Hypothalamus (tissue), 51 donors: ENCODE results near the gene TPTE2.
"Not testable (repeated sequence)": the region's sequence is repeated elsewhere in the genome, so short reads cannot be mapped to it uniquely, and the experiment has no call there.

ENCODE experiments used
- DNase-seq, 51 donors: peaks; one replicate each; lab custom pipeline; 2025; lab: John Stamatoyannopoulos, UW

Gene TPTE2

DNA sequence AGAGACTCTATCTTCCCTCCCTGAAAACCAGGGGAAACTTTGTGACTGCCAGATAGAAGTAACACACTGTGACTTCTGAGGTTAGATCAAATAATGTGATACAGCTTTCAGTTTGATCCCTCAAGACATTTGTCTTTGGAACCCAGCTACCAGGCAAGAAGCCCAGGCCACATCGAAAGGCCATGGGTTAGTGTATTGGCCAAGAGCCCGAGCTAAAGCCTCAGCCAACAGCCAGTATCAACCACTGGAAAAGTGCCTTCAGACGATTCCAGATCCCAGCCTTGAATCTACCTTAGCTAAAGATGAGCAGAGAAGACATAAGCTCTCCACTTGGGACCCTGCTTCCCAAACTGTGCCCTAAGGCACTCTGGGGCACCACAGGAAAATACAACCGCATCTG is 10.9 kb upstream of the TPTE2 start:
- DNase-seq, result no peak

DNA sequence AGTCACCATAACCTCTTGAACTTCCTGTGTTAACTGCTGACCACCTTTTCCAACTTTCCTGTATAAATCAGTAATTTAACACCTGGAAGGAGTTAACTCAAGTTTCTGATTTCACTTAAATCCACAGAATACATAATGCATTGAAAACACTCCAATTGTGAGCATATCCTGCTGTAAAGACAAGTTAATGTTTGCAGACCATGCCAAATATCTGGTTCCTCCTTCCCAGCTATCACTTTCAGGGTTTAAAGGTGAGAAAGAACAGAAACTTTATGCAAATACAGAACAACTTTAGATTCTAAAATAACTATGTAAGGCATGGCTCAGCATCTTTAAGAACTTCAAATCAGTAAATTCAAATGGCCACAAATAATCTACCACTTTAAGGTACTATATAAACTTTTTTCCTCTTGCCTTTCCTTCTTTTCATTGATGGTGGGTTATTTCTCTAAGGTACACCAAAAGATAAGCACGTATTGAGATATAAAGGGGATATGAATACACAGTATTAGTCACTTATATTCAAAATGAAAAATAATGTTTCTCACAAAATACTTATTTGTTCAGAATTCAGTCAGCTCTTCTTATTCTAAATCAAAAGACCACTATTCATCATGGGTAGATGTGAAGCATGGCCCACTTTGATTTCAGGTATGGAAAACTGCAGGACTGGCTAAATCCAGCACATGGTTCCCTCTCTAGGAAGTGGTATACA is 6.6 kb upstream of the TPTE2 start:
- DNase-seq, result no peak

DNA sequence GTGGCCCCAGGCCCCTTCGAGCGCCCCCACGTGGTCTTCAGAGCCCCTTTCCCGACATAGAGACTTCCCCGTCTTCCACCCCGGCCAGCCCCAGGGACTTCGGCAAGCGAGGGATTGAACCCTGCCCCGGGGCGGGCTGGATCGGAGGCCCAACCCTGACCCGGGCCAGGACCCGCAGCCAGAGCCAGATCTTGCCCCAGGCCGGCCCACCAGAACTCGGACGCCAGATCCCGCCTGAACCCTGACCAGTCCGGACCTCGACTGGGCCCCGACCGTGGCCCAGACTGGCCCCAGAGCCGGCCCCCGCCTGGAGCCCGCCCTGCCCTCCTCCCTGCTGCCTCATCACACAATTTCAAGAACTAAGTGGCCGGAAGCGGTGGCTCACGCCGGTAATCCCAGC is 253 bp upstream of the TPTE2 start:
- DNase-seq, result no peak

DNA sequence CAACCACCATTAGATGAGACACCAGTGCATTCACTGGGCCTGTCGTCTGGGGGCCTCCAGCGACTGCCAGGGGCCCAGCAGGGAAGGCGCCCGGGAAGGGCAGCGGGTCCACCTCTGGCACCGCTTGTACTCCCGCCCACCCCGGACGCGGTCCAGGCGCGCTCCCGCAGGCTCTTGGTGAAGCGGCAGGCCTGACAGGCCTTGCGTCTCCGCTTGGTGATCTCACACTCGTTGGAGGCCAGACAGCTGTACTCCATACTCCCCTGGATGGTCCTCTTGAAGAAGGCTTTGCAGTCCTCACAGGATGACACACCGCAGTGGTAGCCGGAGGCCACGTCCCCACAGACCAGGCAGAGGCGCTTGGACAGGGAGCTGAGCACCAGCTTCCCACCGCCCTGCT is 660 bp downstream of the TPTE2 start:
- not testable (repeated sequence) for DNase-seq

DNA sequence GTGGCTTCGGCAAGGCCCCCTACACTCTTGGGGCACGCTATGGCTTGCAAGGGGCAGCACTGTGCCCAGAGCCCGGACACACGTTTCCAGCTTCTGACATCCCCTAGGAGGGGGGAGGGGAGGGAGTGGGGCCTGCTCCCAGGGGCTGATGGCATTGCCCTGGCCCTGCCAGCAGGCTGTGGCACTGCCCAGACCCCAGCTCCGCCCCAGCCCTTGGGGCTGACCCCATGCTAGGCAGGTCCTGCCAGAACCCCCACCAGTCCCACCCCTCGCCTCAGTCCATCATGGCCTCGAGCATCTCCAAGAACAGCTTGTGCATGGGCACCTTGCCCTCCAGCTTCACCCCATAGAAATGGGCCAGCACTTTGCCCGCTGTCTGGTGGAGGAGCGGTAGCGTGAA is 1.6 kb downstream of the TPTE2 start:
- DNase-seq, result not testable (repeated sequence)

DNA sequence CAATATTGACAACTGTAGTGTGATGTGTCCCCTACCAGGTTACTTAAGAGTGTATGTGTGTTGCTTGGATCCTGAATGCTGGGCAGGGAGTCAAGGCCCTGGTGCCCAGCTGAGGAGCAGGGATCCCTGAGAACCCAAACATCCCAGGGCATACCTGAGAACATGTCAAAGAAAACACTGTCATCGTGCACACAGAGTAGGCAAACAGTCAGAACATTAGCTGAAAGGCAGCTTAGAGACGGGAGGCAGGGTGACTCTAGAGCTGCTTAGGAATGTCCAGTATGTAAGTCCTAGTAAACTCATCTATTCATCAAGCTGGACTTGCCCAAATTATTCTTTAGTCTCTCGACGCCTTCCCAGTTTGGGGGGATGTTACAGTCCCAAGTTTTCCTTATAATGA is 4.0 kb downstream of the TPTE2 start:
- DNase-seq, result not testable (repeated sequence)

DNA sequence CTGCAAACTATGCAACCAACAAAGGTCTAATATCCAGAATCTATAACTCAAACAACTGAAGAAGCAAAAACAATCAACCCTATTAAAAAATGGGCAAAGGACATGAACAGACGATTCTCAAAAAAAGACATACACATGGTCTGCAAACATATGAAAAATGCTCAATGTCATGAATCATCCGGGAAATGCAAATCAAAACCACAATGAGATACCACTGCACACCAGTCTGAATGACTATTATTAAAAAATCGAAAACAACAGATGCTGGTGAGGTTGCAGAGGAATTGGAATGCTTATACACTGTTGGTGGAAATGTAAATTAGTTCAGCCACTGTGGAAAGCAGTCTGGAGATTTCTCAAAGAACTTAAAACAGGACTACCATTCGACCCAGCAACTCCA is 12.1 kb downstream of the TPTE2 start:
- not testable (repeated sequence) for DNase-seq

DNA sequence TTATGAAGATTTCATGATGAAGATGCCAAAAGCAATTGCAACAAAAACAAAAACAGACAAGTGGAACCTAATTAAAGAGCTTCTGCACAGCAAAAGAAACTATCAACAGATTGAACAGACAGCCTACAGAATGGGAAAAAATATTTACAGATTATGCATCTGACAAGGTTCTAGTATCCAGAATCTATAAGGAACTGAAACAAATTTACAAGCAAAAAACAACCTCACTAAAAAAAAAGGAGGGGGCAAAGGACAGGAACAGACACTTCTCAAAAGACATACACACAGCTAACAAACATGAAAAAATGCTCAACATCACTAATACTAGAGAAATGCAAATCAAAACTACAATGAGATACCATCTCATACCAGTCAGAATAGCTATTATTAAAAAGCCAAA is 35.7 kb downstream of the TPTE2 start:
- not testable (repeated sequence) for DNase-seq

DNA sequence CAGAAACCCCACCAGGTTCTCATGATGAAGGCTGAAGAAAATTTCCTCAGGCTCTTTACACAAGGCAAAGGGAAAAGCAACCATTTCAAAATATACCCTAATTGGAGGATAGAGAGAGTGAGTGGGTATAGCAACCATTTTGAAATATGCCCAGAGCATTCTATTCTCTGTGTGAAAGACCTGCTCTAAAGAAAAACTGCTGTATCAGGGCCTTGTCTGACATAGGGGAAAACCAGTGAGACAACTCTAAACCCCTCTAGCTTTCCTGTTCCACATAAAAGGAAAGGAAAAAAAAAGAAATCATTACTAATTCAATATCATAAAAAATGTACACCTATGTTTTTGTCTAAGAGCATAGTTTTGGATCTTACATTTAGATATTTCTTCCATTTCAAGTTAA is 42.3 kb downstream of the TPTE2 start:
- no peak for DNase-seq

DNA sequence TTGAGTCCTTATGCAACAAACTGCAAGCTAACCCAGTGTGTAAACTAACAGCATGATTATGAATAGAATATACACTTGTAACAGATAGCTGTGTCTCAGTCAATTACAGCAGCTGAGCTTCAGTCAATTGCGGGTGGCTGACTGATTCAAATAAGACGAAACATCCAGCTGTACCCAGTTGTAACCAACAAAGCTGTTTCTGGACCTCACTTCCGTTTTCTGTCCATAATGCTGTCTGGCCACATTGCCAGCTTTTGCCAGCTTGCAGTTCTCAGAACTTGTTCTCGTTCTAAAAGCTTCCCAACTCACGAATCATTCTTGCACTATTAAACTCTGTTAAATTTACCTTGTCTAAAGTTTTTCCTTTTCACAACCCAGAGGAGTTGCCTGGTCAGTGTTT is 53.7 kb downstream of the TPTE2 start:
- peak in 1 of 51 donors; percentile 1 for DNase-seq

DNA sequence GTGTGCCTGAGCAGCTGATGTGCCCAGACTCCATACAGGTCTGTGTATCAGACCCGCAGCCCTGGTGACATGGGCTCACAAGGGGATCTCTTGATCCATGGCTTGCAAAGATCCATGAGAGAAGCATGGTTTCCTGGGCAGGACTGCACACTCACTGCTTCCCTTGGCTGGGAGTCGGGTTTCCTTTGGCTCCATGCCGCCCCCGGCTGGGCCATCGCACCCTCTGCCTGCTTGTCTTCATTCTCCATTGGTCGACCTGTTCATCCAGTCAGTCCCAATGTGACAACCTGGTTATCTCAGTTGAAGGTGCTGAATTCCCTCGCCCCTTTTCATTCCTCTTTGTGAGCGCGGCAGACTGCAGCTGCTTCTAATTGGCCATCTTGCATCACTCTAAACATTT is 101.2 kb downstream of the TPTE2 start:
- DNase-seq, result not testable (repeated sequence)

DNA sequence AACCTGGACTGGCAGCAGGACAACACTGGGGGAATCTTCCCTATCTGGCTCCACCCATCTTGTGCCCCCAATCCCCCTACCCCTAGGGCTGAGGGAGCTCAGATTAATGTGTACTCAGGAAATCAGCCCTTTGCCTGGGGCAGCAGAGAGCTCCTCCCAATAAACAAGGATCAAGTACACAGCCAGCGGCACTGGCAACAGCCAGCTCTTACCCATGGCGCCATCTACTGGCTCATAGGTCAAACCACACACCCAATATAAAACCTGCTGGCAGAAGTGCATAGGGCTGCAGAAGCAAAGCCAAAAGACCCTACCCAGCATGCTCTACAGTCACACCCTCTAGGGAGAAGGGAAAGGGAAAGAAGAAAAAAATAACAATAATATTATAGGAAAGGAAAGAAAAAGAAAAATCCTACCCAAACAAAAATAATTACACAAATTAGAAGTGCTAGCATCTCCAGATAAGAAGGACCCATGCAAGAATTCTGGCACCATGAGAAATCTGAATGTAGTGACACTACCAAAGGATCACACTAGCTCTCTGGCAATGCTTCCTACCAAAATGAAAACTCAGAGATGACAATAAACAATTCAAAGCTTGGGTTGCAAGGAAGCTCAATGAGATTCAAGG is 122.2 kb downstream of the TPTE2 start:
- DNase-seq, result peak in 21 of 51 donors; percentile 0 to 32 (median 8)

DNA sequence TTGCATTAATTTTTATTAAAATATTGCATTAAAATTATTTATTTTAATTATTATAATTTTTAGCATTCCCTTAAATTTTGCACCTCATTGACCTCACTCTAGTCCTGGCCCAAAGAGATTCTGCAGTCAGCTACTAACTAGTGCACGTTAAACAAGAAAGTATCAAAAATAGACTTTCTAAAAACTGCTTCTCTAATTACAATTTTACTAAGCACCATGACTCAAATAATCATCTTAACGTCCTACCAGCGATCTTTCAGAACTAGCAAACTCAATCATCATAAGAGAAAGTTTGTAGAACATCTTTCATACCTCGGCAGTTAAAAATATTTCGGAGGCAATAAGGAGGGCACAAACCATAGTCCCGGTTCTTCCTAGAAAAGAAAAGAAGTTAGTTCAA is 123.6 kb downstream of the TPTE2 start:
- DNase-seq, result not testable (repeated sequence)

DNA sequence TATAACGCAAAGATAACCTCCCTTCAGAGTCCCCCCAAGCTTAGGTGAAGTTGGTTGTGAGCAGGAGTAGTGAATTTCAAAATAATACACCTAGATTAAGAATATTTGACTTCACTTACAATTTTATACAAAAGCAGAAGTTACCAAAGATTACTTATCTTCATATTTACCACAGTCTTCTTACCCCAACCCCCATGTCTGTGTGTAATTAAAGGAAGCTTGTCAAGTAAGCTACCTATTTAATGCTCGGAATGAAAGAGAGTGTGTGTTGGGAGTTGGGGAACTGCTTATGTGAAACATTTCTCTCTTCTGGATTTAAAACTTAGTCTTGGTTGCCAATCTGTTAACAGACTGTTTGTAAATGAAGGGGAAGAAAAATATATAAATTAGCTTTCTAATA is 139.1 kb downstream of the TPTE2 start:
- not testable (repeated sequence) for DNase-seq

DNA sequence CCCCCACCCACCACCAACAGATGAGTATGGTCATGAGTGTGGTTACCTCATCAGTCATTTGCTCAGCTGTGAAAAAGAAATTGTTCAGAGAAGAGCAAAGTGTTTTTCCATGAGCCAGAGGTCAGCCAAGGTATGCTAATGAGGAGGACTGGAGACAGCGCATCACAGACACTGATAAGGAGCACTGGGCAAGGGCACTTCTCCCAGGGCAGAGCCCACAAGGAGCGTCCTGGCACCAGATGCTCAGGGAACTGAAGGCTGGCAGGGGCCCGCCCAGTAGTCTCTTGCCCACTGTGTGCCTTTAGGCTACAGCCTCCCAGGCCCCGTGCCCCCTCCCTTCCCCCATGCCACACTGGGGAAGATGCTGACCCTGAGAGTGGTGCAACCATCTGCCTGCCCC is 148.8 kb downstream of the TPTE2 start:
- DNase-seq, result not testable (repeated sequence)

DNA sequence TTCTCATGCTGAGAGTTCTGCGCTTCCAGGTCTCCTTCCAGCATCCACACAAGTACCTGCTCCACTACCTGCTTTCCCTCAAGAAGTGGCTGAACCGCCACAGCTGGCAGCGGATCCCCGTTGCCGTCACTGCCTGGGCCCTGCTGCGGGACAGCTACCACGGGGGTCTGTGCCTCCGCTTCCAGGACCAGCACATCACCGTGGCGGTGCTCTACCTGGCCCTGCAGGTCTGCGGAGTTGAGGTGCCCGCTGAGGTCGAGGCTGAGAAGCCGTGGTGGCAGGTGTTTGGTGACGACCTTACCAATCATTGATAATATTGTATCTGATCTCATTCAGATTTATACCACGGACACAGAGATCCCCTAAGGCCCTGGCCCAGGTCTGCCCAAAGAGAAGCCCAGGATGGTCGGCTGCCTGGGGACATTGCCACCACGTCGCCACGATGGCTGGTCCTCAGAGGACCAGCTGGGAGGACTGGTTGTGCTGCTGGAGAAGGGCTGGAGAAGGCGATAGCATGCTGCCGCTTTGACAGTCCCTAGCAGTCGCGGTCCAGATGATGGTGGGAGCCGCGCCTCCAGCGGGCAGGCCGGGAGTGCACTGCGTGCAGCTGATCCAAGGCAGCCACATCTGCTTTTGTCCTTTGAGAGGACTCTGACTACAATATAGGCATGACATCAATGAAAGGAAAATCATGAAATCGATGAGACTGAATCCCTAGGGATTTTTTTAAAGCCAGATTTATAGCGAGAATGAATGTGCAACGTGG is 178.4 kb downstream of the TPTE2 start:
- not testable (repeated sequence) for DNase-seq

DNA sequence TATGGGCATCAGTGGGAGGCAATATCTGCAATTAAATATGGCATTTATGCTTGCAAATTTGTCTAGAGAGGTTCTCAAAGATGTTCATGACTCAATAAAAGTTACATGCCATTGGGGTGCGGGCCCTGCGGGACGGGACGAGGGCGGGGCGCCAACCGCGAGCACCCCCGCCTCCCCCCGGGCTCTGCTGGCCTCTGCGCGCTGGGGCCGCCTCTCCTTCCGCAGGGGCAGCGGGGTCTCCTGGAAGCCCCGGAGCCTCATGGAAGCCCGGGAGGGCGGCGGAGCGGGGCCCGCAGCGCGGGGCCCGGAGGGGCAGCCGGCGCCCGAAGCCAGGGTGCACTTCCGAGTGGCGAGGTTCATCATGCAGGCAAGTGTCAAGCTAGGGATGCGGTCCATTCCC is 179.2 kb downstream of the TPTE2 start:
- no peak for DNase-seq
